Ishikawa (cell line): ENCODE data around the gene DNPEP.

Experiments
- CEBPB ChIP-seq: IDR thresholded peaks from 2 replicates; pipeline ENCODE4 v1.6.1; 2012
- EP300 ChIP-seq: IDR thresholded peaks from 2 replicates; pipeline ENCODE4 v1.6.1; 2012; ENCODE audit warnings: borderline replicate concordance
- NFIC ChIP-seq: IDR thresholded peaks from 2 replicates; pipeline ENCODE4 v1.6.1; 2012
- RAD21 ChIP-seq: IDR thresholded peaks from 2 replicates; pipeline ENCODE4 v1.6.1; 2012; ENCODE audit warnings: low read depth
- REST ChIP-seq: IDR thresholded peaks from 2 replicates; pipeline ENCODE4 v1.6.1; 2012; ENCODE audit warnings: low read depth, mild to moderate bottlenecking
- TAF1 ChIP-seq: IDR thresholded peaks from 2 replicates; pipeline ENCODE4 v1.6.1; 2012; ENCODE audit warnings: low read depth, mild to moderate bottlenecking
- TCF12 ChIP-seq: IDR thresholded peaks from 2 replicates; pipeline ENCODE4 v1.6.1; 2012; ENCODE audit warnings: low read depth
- YY1 ChIP-seq: IDR thresholded peaks from 2 replicates; pipeline ENCODE4 v1.6.1; 2012; ENCODE audit warnings: low read depth

DNA sequence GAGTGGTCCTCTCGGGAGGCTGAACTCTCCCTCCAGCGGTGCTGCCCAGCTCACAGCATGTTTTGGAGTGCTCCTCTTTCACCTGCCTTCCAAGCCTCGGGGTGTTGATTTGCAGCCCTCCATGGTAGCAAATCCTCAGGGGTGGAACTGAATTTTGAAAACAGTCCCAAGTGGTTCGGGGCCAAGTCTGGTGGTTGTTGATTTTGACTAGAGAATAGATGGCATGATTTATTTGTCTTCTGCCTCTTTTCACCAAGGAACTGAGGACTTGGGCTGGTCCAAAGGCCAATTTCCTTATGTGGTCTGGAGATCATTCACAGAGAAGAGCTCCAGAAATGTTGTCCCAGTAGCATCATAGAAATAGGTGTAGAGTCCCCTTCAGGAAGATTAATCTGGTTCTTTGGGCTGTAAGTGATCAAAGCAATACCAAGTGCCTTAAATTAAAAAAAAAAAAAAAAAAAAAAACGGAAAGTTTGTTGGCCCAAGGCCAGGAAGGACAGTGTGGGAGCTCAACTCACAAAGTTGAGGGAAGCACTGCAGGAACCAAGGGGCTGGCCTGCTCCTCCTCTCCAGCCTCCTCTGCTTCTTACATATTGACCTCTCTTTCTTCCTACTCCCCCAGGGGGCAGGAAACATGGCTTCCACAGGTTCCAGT, 28.0 kb upstream of the DNPEP start:
- TF ChIP-seq RAD21, result no peak
- TF ChIP-seq TAF1, result no peak
- TF ChIP-seq EP300, result no peak
- TF ChIP-seq TCF12, result no peak
- no peak for TF ChIP-seq REST
- TF ChIP-seq CEBPB, result no peak
- no peak for TF ChIP-seq YY1
- peak; percentile 28; the same call in 1 of the 2 replicates for TF ChIP-seq NFIC
